Measurements from ENCODE around the gene DNM3.

DNA sequence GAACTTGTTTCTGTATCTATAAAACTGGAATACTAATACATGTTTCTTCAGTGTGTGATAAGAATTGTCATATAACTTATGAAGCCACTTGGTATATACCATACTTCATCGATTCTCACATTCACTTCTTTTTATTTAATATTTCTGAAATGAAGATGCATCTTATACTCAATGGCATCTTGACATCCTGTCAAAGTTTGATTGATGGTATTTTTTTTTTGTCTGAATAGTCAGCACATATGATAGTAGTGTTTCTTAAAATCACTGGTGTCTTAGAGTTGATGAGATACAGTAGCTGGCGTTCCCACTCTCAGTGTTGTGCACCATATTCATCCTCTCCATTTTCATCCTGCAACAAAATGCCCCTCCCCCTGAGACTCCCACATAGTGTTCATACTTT is 544.7 kb downstream of the DNM3 start:
- no peak for TF ChIP-seq YY1 (IDR thresholded peaks at IDR 0.05; ENCODE audit: low read depth, low read length)
- TF ChIP-seq MAFK (IDR thresholded peaks at IDR 0.05; ENCODE audit: low read depth, low read length), result no peak
- TF ChIP-seq POLR2A (IDR thresholded peaks at IDR 0.05; ENCODE audit: control extremely low read depth in 1 of 2, low read depth in 2 of 2, low read length in 2 of 2), result no peak
- TF ChIP-seq, protein P1, sequence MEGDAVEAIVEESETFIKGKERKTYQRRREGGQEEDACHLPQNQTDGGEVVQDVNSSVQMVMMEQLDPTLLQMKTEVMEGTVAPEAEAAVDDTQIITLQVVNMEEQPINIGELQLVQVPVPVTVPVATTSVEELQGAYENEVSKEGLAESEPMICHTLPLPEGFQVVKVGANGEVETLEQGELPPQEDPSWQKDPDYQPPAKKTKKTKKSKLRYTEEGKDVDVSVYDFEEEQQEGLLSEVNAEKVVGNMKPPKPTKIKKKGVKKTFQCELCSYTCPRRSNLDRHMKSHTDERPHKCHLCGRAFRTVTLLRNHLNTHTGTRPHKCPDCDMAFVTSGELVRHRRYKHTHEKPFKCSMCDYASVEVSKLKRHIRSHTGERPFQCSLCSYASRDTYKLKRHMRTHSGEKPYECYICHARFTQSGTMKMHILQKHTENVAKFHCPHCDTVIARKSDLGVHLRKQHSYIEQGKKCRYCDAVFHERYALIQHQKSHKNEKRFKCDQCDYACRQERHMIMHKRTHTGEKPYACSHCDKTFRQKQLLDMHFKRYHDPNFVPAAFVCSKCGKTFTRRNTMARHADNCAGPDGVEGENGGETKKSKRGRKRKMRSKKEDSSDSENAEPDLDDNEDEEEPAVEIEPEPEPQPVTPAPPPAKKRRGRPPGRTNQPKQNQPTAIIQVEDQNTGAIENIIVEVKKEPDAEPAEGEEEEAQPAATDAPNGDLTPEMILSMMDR (IDR thresholded peaks at IDR 0.05; ENCODE audit: control extremely low read depth in 1 of 3, insufficient read depth in 1 of 3, low read depth in 1 of 3, low read length in 3 of 3), result no peak
- TF ChIP-seq TAF1 (IDR thresholded peaks at IDR 0.05; ENCODE audit: low read depth, low read length), result no peak
- no peak for TF ChIP-seq ZNF274 (IDR thresholded peaks at IDR 0.05; ENCODE audit: borderline replicate concordance, extremely low read depth, low read length)
- no peak for TF ChIP-seq RAD21 (IDR thresholded peaks at IDR 0.05 in 1 of 2, conservative IDR thresholded peaks at IDR 0.05 in 1 of 2; ENCODE audit: low read depth in 2 of 2, low read length in 2 of 2)
- TF ChIP-seq EGR1 (IDR thresholded peaks at IDR 0.05; ENCODE audit: borderline replicate concordance, low read depth, low read length), result no peak

All from H1 (cell line).